Hippocampal formation (tissue), 2 donors: ENCODE measurements around the gene SAMSN1.
A peak's percentile ranks its signal among the peaks of the same experiment; 100 is the strongest.

Source experiments
- DNase-seq, 2 donors: peaks; one replicate each; lab custom pipeline; 2025; lab: John Stamatoyannopoulos, UW

The SAMSN1 gene

GRCh38 chr21:14545906-14546480 lies at the start of gene SAMSN1:
Gene SAMSN1 (minus strand): TSS chr21:14546315. CDS start chr21:14546261, 54 bp downstream.
- DNase-seq, result no peak

GRCh38 chr21:14595449-14595848 lies 49.3 kb upstream of the SAMSN1 start:
- DNase-seq, result no peak

DNA sequence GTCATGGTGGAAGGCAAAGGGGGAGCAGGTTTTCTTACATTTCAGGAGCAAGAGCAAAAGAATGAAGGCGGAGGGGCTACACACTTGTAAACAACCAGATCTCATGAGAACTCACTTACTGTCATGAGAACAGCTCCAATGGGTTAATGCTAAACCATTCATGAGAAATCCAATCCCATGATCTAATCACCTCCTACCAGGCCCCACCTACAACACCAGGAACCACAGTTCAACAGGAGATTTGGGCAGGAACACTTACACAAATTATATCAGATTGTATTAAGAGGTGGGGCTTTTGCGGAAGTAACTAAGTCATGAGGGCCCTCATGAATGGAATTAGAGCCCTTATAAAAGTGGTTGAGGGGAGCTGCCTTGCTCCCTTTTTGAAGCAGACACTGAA lies 48.9 kb upstream of the SAMSN1 start:
- DNase-seq, result no peak

GRCh38 chr21:14593230-14593629 lies 47.1 kb upstream of the SAMSN1 start:
- no peak for DNase-seq

- no peak for DNase-seq
Observed at GRCh38 chr21:14592296-14593000, 46.3 kb upstream of the SAMSN1 start.

- DNase-seq, result peak in 1 of 2 donors; percentile 5
Observed at GRCh38 chr21:14591882-14592281, 45.8 kb upstream of the SAMSN1 start.

GRCh38 chr21:14591377-14591776 lies 45.3 kb upstream of the SAMSN1 start:
- DNase-seq, result no peak

DNA sequence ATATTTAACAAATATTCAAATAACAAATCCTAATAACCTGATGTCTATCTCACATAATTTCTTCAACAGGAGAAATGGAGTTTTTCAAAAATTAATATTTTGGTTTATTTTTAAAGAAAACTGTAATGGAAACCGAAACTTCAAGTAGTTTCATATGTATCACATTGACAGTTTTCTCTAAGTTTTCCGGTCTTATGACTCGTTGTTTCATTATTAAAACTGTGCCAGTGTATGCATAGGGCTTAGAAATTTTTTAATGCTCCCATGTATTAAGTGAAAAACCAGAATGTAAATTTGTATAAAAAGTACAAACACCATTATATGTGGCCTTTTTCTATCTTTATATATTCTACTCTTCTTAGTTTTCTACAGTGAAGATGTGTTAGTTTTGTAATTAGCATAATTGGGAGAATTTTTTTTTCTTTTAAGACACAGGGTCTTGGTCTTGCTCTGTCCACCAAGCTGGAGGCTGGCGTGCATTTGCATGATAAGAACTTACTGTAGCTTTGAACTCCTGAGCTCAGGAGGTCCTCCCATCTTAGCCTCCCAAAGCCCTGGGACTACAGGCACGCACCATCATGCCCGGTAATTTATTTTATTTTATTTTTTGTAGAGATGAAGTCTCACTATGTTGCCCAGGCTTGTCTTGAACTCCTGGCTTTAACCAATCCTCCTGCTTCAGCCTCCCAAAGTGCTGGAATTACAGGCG lies 43.9 kb upstream of the SAMSN1 start:
- DNase-seq, result no peak

DNA sequence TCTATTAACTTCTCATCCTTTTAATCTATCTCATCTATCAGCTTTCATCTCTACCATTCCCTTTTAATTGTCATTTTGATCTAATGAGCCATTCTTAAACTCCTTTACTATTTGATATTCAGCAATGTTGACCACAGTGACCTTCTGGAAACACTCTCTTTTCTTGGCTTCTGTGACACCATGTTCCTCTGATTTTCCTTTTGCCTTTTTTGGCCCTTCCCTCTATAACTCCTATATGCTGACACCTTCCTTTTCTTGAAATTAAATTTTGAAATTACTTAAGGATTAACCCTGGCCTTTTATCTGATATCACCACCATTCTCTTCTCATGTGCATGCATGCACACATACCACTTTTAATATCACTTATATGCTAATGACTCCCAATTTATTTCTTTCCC lies 41.2 kb upstream of the SAMSN1 start:
- no peak for DNase-seq

- no peak for DNase-seq
Observed at GRCh38 chr21:14585122-14585521, 39.0 kb upstream of the SAMSN1 start.

GRCh38 chr21:14584357-14585095 lies 38.4 kb upstream of the SAMSN1 start:
- DNase-seq, result no peak

DNA sequence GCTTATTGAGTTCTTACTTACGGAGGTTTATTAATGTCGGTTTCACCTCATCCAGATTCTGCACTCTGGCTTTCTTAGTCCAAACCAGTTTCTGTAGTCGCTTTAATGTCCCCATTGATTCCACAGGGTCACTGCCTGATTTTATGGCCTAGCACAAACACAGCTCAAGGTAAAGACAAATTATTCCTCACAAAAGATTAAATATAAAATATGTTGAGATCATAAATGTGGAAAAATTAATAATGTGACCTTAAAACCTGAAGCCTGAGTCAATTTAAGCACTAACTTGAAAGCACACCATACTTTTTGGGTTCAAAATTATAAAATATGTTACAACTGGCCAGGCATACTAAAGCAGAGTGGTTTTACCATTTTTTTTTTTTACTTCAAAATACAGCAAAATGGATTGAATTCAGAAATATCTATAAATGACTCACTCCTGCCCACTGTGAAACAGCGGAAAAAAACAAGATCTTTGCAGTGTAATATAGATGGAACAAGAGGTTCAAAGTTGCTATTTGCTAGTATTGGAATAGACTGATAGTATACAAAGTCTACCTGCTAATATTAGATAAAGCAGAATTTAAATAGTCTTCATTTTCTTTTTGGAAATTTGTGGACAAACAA lies 37.6 kb upstream of the SAMSN1 start:
- DNase-seq, result no peak

GRCh38 chr21:14582934-14583628 lies 37.0 kb upstream of the SAMSN1 start:
- DNase-seq, result no peak

- no peak for DNase-seq
Observed at GRCh38 chr21:14581902-14582457, 35.9 kb upstream of the SAMSN1 start.

GRCh38 chr21:14573244-14573643 lies 27.1 kb upstream of the SAMSN1 start:
- no peak for DNase-seq

- DNase-seq, result no peak
Observed at GRCh38 chr21:14572204-14572780, 26.2 kb upstream of the SAMSN1 start.

DNA sequence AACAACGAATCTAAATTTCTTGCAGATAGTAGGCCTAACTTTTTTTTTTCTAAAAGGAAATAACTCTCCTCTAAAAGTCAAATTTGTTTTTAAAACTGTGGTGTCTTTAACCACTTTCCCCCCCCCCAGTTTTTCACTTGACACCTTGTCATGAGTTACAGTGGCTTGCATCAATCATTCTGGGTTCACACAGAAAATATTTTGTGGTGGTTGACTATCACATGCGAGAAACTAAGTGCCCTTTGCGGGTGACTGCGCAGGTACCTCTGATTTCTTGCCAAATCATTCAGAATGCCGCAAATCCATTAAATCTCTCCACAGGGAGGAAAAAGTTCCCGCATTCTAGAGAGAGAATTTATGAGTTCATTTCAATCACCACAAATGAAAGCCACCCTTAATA lies 23.8 kb upstream of the SAMSN1 start:
- DNase-seq, result no peak

DNA sequence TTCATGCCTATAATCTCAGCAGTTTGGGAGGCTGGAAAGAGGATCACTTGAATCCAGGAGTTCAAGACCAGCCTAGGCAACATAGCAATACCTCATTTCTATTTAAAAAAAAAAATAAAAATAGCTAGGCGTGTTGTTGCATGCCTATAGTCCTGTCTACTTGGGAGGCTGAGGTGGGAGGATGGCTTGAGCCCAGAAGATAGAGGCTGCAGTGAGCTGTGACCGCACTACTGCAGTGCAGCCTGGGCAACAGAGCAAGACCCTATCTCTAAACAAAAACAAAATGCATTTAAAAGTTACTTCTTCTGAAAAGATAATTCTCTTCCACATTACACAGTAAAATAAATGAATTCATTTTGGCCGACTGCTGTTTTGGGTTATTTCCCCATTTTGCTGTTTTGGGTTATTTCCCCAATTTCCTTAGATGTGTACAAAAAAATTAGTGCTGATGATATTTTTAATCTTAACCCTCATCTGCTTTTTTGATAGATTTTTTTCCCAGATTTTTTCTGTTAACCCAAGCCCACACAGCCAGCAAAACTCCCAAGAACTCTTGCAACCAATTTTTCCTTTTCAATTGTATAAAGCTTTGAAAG lies 23.0 kb upstream of the SAMSN1 start:
- DNase-seq, result no peak

GRCh38 chr21:14567331-14568279 lies 21.5 kb upstream of the SAMSN1 start:
- DNase-seq, result no peak
